Parathyroid adenoma (tissue), 2 donors: ENCODE data around the gene IFT52.

ENCODE experiments used
- H2AFZ ChIP-seq: fragments of 300-600 bp; sonication (generic); one replicate; pipeline ENCODE4 v1.7.0; 2017; ENCODE audit warnings: antibody characterized with exemption, mild to moderate bottlenecking
- H3K27ac ChIP-seq: fragments of 300-600 bp; sonication (generic); one replicate; pipeline ENCODE4 v1.7.0; 2017
- H3K27me3 ChIP-seq: fragments of 300-600 bp; sonication (generic); one replicate; pipeline ENCODE4 v1.7.0; 2017; ENCODE audit warnings: low read length; ENCODE audit not compliant: control insufficient read depth, insufficient read depth
- H3K36me3 ChIP-seq: fragments of 300-600 bp; sonication (generic); one replicate; pipeline ENCODE4 v1.7.0; 2017; ENCODE audit warnings: low read length; ENCODE audit not compliant: control insufficient read depth, insufficient read depth
- H3K4me1 ChIP-seq: fragments of 300-600 bp; sonication (generic); one replicate; pipeline ENCODE4 v1.7.0; 2017; ENCODE audit warnings: control low read depth
- H3K4me2 ChIP-seq: fragments of 300-600 bp; sonication (generic); one replicate; pipeline ENCODE4 v1.7.0; 2017; ENCODE audit warnings: low read length
- H3K4me3 ChIP-seq: fragments of 300-600 bp; sonication (generic); one replicate; pipeline ENCODE4 v1.7.0; 2017; ENCODE audit warnings: low read depth, low read length
- H3K79me2 ChIP-seq: fragments of 300-600 bp; sonication (generic); one replicate; pipeline ENCODE4 v1.7.0; 2017; ENCODE audit warnings: control low read depth
- H3K9ac ChIP-seq: fragments of 300-600 bp; sonication (generic); one replicate; pipeline ENCODE4 v1.7.0; 2017; ENCODE audit warnings: mild to moderate bottlenecking
- H3K9me3 ChIP-seq: fragments of 300-600 bp; sonication (generic); one replicate; pipeline ENCODE4 v1.7.0; 2017; ENCODE audit warnings: low read length; ENCODE audit not compliant: control insufficient read depth
- TF ChIP-seq, protein P1 (sequence below): fragments of 300-600 bp; sonication (generic); IDR thresholded peaks from one replicate; pipeline ENCODE4 v1.7.0; 2017; ENCODE audit warnings: antibody characterized with exemption, mild to moderate bottlenecking
- donor health status: primary hyperparathyroidism.

The IFT52 gene

DNA sequence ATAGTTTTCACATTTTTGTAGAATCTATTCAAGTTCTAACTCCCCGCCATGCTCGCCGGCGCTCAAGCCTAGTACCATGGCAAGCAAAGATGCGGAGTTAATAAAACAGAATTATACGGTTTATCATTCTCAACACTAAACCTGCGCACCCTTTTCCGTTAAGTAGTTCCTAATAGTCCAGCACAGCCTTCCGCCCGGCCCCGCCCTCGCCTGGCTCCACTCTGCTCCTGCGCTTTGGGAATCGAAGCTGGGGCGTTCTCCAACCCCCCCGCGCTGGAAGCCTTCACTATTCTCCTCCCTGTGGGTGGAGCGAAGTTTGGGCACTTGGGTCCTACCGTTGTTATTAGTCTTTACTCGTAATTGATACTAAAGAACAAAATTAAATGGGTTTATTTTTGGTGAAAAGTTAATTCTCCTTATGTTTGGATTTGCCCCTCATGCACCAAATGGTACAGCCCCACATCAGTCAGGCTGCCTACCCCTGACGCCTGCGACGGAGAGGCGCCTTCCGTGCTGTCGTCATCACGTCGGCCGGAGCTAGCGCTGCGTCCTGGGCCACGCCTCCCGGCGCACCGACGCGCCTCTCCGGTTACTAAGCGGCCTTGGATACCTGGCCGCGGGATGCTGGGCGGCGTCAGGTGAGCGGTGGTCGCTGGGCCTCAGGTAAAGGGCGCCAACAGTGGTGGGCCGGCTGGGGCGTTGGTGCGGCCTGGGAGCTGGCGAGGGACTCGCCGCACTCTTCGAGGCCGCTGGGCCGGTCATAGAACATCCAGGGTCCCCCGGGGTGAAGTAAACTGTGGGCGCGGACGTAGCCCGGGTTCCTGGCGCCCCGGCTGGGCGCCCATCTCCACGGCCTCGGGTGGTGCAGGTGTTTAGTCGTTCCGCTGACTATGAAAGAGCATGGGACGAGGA, at the start of gene IFT52:
IFT52 (plus strand) TSS at position 546 of the 912 bp plus-strand sequence. CDS start 3,762 bp downstream, outside the sequence.
- no peaks in the 10 kb centered on the region for H3K9me3 ChIP-seq
- H3K36me3 ChIP-seq, result no peaks in the 10 kb centered on the region
- H3K27ac ChIP-seq, result peak within 1 kb of the TSS; percentile 89
- TF ChIP-seq, protein P1, sequence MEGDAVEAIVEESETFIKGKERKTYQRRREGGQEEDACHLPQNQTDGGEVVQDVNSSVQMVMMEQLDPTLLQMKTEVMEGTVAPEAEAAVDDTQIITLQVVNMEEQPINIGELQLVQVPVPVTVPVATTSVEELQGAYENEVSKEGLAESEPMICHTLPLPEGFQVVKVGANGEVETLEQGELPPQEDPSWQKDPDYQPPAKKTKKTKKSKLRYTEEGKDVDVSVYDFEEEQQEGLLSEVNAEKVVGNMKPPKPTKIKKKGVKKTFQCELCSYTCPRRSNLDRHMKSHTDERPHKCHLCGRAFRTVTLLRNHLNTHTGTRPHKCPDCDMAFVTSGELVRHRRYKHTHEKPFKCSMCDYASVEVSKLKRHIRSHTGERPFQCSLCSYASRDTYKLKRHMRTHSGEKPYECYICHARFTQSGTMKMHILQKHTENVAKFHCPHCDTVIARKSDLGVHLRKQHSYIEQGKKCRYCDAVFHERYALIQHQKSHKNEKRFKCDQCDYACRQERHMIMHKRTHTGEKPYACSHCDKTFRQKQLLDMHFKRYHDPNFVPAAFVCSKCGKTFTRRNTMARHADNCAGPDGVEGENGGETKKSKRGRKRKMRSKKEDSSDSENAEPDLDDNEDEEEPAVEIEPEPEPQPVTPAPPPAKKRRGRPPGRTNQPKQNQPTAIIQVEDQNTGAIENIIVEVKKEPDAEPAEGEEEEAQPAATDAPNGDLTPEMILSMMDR, result no peak
- H3K4me2 ChIP-seq, result peak within 1 kb of the TSS; percentile 98
- peaks cover 3% of the 10 kb centered on the region for H3K4me1 ChIP-seq
- peak within 1 kb of the TSS; percentile 97 for H3K4me3 ChIP-seq
- no peaks in the 10 kb centered on the region for H3K27me3 ChIP-seq
- peak within 1 kb of the TSS; percentile 54 for H3K9ac ChIP-seq
- H2AFZ ChIP-seq, result peak within 1 kb of the TSS; percentile 100
- H3K79me2 ChIP-seq, result peaks cover 9% of the 10 kb centered on the region

- Histone ChIP-seq H3K27ac (no peak overlapping the region), H3K4me1 (no peaks in the 10 kb centered on the region), H3K27me3 (no peaks in the 10 kb centered on the region), H3K9me3 (no peaks in the 10 kb centered on the region), H3K4me3 (no peak overlapping the region), H3K9ac (no peak overlapping the region), H3K79me2 (no peaks in the 10 kb centered on the region), H2AFZ (no peak overlapping the region), H3K36me3 (no peaks in the 10 kb centered on the region), H3K4me2 (no peak overlapping the region)
- TF ChIP-seq, protein P1, result no peak
Observed at GRCh38 chr20:43541214-43541613, 49.5 kb upstream of the IFT52 start.

- Histone ChIP-seq H3K36me3 (no peaks in the 10 kb centered on the region), H2AFZ (no peak overlapping the region), H3K27ac (no peak overlapping the region), H3K27me3 (no peaks in the 10 kb centered on the region), H3K9ac (no peak overlapping the region), H3K9me3 (no peaks in the 10 kb centered on the region), H3K4me3 (no peak overlapping the region), H3K4me1 (no peaks in the 10 kb centered on the region), H3K4me2 (no peak overlapping the region), H3K79me2 (no peaks in the 10 kb centered on the region)
- TF ChIP-seq, protein P1, result no peak
Observed at GRCh38 chr20:43542161-43542560, 48.6 kb upstream of the IFT52 start.

GRCh38 chr20:43542674-43543073, 48.1 kb upstream of the IFT52 start:
- Histone ChIP-seq H3K79me2 (no peaks in the 10 kb centered on the region), H3K4me1 (no peaks in the 10 kb centered on the region), H3K9me3 (no peaks in the 10 kb centered on the region), H2AFZ (no peak overlapping the region), H3K27ac (no peak overlapping the region), H3K36me3 (no peaks in the 10 kb centered on the region), H3K27me3 (no peaks in the 10 kb centered on the region), H3K9ac (no peak overlapping the region), H3K4me2 (no peak overlapping the region), H3K4me3 (no peak overlapping the region)
- TF ChIP-seq, protein P1, result no peak

DNA sequence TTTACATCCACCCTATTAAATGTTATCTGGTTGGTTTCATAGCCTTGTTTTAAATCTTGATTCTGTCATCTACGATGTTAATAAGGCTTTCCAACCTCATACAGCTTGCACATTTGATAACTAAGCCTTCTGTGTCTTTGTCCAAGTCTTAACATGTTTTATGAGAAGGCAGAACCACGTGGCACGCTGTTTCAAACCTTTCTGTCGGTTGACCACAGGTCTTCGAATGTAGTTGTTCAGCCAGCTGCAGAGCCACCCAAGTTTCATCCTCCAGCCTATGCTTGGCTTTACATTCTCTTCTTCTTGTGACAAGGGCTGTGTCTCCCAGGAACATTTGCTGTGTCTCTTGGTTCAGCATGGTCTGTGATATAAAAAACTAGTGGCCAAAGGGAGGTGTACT, 47.6 kb upstream of the IFT52 start:
- TF ChIP-seq, protein P1, result no peak
- no peaks in the 10 kb centered on the region for H3K79me2 ChIP-seq
- no peaks in the 10 kb centered on the region for H3K9me3 ChIP-seq
- no peaks in the 10 kb centered on the region for H3K36me3 ChIP-seq
- no peak overlapping the region for H3K4me3 ChIP-seq
- H3K4me2 ChIP-seq, result no peak overlapping the region
- H2AFZ ChIP-seq, result no peak overlapping the region
- no peaks in the 10 kb centered on the region for H3K27me3 ChIP-seq
- no peak overlapping the region for H3K9ac ChIP-seq
- H3K4me1 ChIP-seq, result no peaks in the 10 kb centered on the region
- no peak overlapping the region for H3K27ac ChIP-seq
